Measurements from ENCODE around the gene VARS1. TPM values are rescaled to one million over a fixed set of nuclear protein-coding genes. Genes with fewer than 3 reads are reported as not detected.
"Not testable (repeated sequence)": the region's sequence is repeated elsewhere in the genome, so short reads cannot be mapped to it uniquely, and the experiment has no call there.

VARS1 gene
- total RNA-seq, 1 donor from 2014 or later = 48.3 TPM

GRCh38 chr6:31813465-31813849 is 17.9 kb upstream of the VARS1 start:
- intact Hi-C loops (cut with DNase I) = loop anchor here (10.0 kb wide), 1 partner anchor 1161 kb away; no protein-coding TSS in a partner anchor

GRCh38 chr6:31811645-31812044 is 16.1 kb upstream of the VARS1 start:
- H3K4me1 ChIP-seq = peaks cover 4 to 17% of the 10 kb centered on the region in 2 donors
- DNase-seq (ENCODE audit: low spot score in 2 of 2) = no peak

More at GRCh38 chr6:31813465-31813849, 17.9 kb upstream of the VARS1 start:
- Histone ChIP-seq H3K9me3 (no peaks in the 10 kb centered on the region), H3K27me3 (no peaks in the 10 kb centered on the region), H3K27ac (peak overlapping the region; percentile 96), H3K4me3 (peak overlapping the region in 1 of 2 donors; percentile 72), H3K4me1 (peaks cover 7 to 11% of the 10 kb centered on the region in 2 donors), H3K36me3 (no peaks in the 10 kb centered on the region)
- no peak for DNase-seq (ENCODE audit: low spot score in 2 of 2)
- TF ChIP-seq CTCF (IDR thresholded peaks at IDR 0.05) = no peak

DNA sequence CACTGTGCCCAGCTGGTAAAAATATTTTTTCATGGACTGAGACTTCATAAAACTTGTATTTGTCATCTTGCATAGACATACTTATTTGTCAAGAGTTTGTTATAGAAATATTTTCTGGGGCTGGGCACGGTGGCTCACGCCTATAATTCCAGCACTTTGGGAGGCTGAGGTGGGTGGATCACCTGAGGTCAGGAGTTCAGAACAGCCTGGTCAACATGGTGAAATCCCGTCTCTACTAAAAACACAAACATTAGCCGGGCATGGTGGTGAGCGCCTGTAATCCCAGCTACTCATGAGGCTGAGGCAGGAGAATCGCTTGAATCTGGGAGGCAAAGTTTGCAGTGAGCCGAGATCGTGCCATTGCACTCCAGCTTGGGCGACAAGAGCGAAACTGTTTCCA is 13.0 kb upstream of the VARS1 start:
- H3K4me1 ChIP-seq = peaks cover 0 to 15% of the 10 kb centered on the region in 2 donors
- H3K9me3 ChIP-seq; H3K27me3 ChIP-seq; H3K27ac ChIP-seq; DNase-seq (ENCODE audit: low spot score in 2 of 2); H3K36me3 ChIP-seq; H3K4me3 ChIP-seq; intact Hi-C loops (cut with DNase I): not testable (repeated sequence)

More at GRCh38 chr6:31811645-31812044, 16.1 kb upstream of the VARS1 start:
- no peaks in the 10 kb centered on the region for H3K9me3 ChIP-seq
- no peaks in the 10 kb centered on the region for H3K36me3 ChIP-seq
- TF ChIP-seq CTCF (IDR thresholded peaks at IDR 0.05) = no peak
- H3K27me3 ChIP-seq = no peaks in the 10 kb centered on the region
- no peak overlapping the region for H3K4me3 ChIP-seq
- intact Hi-C loops (cut with DNase I) = loop anchor here (10.0 kb wide), 1 partner anchor 1163 kb away; no protein-coding TSS in a partner anchor
- H3K27ac ChIP-seq = no peak overlapping the region

GRCh38 chr6:31806470-31807272 is 11.1 kb upstream of the VARS1 start, which contains the start of gene LSM2:
TSS of gene LSM2 (minus strand) at chr6:31806966. CDS start at chr6:31806757, 209 bp downstream.
- peak in 2 of 3 experiments; percentile 24 to 30 for TF ChIP-seq CTCF (IDR thresholded peaks at IDR 0.05)

GRCh38 chr6:31805939-31806469 is 10.5 kb upstream of the VARS1 start:
- Histone ChIP-seq H3K9me3 (no peaks in the 10 kb centered on the region), H3K27me3 (no peaks in the 10 kb centered on the region), H3K4me1 (peaks cover 0 to 15% of the 10 kb centered on the region in 2 donors), H3K4me3 (peak overlapping the region; percentile 79 to 82), H3K36me3 (peaks cover 3 to 10% of the 10 kb centered on the region in 2 donors), H3K27ac (peak overlapping the region; percentile 95 to 96)
- intact Hi-C loops (cut with DNase I) = loop anchor here (1.0 kb wide), 2 partner anchors 10 to 28 kb away; no protein-coding TSS in a partner anchor
- DNase-seq (ENCODE audit: low spot score in 2 of 2) = no peak
- TF ChIP-seq CTCF (IDR thresholded peaks at IDR 0.05) = no peak

More at GRCh38 chr6:31806470-31807272, 11.1 kb upstream of the VARS1 start, which contains the start of gene LSM2:
- intact Hi-C loops (cut with DNase I) = loop anchor here (1.0 kb wide), 2 partner anchors 10 to 28 kb away; no protein-coding TSS in a partner anchor
- Histone ChIP-seq H3K4me3 (peak within 1 kb of the TSS; percentile 79 to 82), H3K27ac (peak within 1 kb of the TSS; percentile 95 to 96), H3K9me3 (no peaks in the 10 kb centered on the region), H3K4me1 (peaks cover 0 to 15% of the 10 kb centered on the region in 2 donors), H3K36me3 (peaks cover 2 to 8% of the 10 kb centered on the region in 2 donors), H3K27me3 (no peaks in the 10 kb centered on the region)
- DNase-seq (ENCODE audit: low spot score in 2 of 2) = peak; percentile 90 to 99

GRCh38 chr6:31801031-31801927 is 5.7 kb upstream of the VARS1 start:
- H3K4me1 ChIP-seq = peaks cover 0 to 15% of the 10 kb centered on the region in 2 donors
- DNase-seq (ENCODE audit: low spot score in 2 of 2); H3K27me3 ChIP-seq; H3K9me3 ChIP-seq; H3K4me3 ChIP-seq; H3K27ac ChIP-seq; intact Hi-C loops (cut with DNase I); H3K36me3 ChIP-seq: not testable (repeated sequence)

Data from ascending aorta (tissue), 2 donors.